Measurements from ENCODE around the gene PDE4A.

DNA sequence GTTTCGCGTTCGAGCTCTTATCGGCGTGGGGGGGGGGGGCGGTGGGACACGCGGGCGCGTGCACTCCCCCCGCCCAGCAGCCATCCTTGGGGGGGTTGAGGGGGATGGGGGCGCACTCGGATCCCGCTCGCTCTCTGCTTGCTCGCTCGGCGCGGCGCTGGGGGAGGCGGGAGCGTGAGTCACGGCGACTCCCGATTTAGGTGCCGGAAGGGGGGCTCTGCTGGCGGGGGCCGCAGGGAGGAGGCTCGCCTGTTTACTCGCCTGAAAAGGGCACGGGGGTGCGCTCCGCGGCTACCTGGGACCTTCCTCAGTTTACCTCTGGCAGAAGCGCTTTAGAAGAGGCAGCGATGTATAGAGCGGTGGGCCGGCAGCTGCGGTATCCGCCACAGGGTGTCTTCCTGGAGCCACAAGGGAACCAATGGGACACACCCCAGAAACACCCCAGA lies 1.1 kb upstream of the PDE4A start:
- no peak for TF ChIP-seq RNF2 (IDR thresholded peaks at IDR 0.05; ENCODE audit: borderline replicate concordance, low read depth, low read length, missing control alignments, poor library complexity, severe bottlenecking)
- TF ChIP-seq TAF1 (IDR thresholded peaks at IDR 0.05; ENCODE audit: low read depth, low read length), result no peak
- TF ChIP-seq, protein P1, sequence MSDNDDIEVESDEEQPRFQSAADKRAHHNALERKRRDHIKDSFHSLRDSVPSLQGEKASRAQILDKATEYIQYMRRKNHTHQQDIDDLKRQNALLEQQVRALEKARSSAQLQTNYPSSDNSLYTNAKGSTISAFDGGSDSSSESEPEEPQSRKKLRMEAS (IDR thresholded peaks at IDR 0.05), result no peak
- TF ChIP-seq, protein P2, sequence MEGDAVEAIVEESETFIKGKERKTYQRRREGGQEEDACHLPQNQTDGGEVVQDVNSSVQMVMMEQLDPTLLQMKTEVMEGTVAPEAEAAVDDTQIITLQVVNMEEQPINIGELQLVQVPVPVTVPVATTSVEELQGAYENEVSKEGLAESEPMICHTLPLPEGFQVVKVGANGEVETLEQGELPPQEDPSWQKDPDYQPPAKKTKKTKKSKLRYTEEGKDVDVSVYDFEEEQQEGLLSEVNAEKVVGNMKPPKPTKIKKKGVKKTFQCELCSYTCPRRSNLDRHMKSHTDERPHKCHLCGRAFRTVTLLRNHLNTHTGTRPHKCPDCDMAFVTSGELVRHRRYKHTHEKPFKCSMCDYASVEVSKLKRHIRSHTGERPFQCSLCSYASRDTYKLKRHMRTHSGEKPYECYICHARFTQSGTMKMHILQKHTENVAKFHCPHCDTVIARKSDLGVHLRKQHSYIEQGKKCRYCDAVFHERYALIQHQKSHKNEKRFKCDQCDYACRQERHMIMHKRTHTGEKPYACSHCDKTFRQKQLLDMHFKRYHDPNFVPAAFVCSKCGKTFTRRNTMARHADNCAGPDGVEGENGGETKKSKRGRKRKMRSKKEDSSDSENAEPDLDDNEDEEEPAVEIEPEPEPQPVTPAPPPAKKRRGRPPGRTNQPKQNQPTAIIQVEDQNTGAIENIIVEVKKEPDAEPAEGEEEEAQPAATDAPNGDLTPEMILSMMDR (IDR thresholded peaks at IDR 0.05; ENCODE audit: control extremely low read depth in 1 of 3, insufficient read depth in 1 of 3, low read depth in 1 of 3, low read length in 3 of 3), result no peak
- TF ChIP-seq POLR2A (IDR thresholded peaks at IDR 0.05; ENCODE audit: control extremely low read depth in 1 of 2, low read depth in 2 of 2, low read length in 2 of 2), result no peak
- no peak for TF ChIP-seq SRF (IDR thresholded peaks at IDR 0.05; ENCODE audit: low read depth, low read length)
- TF ChIP-seq ASH2L (IDR thresholded peaks at IDR 0.05; ENCODE audit: low read length), result no peak
- TF ChIP-seq POLR2AphosphoS5 (IDR thresholded peaks at IDR 0.05; ENCODE audit: low read depth, low read length), result no peak
- no peak for TF ChIP-seq EGR1 (IDR thresholded peaks at IDR 0.05; ENCODE audit: borderline replicate concordance, low read depth, low read length)
- TF ChIP-seq RAD21 (IDR thresholded peaks at IDR 0.05 in 1 of 2, conservative IDR thresholded peaks at IDR 0.05 in 1 of 2; ENCODE audit: low read depth in 2 of 2, low read length in 2 of 2), result no peak
- no peak for TF ChIP-seq YY1 (IDR thresholded peaks at IDR 0.05; ENCODE audit: low read depth, low read length)
- no peak for TF ChIP-seq CBX8 (IDR thresholded peaks at IDR 0.05; ENCODE audit: borderline replicate concordance, low read depth, low read length)

All from H1 (cell line).